ENCODE data around the gene PDLIM5. TPM values are rescaled to one million over a fixed set of nuclear protein-coding genes. Genes with fewer than 3 reads are reported as not detected.
"Not testable (repeated sequence)": the region's sequence is repeated elsewhere in the genome, so short reads cannot be mapped to it uniquely, and the experiment has no call there.

PDLIM5 gene
- total RNA-seq, 4 donors from 2014 or later = 473 to 833 (median 673) TPM

DNA sequence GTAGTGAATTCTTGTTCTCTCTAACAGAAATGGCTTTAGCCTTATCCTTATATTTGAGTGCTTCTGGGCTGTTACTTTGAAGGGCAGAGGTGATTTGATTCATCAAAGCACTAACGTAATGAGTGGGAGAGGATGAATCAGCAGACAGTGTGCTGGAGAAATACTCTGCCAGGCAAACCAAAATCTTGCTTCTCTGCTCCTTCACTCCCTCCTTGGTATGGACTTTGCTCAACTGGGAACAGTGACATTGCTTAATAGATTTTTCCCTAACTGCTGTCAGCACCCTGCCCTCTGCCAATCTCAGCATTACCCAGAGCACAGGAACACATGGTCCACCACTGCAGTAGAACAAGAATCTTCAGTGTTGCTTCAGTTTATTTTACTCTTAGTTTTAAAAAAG lies 56.0 kb downstream of the PDLIM5 start:
- intact Hi-C loops (cut with DNase I; ENCODE audit: low total_unique reads) = no loop called here
- no peaks in the 10 kb centered on the region for H3K36me3 ChIP-seq
- H3K4me3 ChIP-seq = no peak overlapping the region
- in situ Hi-C loops (cut with MboI; ENCODE audit: low sequenced_read_pairs in 4 of 4) = no loop called here
- H3K27me3 ChIP-seq = no peaks in the 10 kb centered on the region
- TF ChIP-seq, protein P1, sequence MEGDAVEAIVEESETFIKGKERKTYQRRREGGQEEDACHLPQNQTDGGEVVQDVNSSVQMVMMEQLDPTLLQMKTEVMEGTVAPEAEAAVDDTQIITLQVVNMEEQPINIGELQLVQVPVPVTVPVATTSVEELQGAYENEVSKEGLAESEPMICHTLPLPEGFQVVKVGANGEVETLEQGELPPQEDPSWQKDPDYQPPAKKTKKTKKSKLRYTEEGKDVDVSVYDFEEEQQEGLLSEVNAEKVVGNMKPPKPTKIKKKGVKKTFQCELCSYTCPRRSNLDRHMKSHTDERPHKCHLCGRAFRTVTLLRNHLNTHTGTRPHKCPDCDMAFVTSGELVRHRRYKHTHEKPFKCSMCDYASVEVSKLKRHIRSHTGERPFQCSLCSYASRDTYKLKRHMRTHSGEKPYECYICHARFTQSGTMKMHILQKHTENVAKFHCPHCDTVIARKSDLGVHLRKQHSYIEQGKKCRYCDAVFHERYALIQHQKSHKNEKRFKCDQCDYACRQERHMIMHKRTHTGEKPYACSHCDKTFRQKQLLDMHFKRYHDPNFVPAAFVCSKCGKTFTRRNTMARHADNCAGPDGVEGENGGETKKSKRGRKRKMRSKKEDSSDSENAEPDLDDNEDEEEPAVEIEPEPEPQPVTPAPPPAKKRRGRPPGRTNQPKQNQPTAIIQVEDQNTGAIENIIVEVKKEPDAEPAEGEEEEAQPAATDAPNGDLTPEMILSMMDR (IDR thresholded peaks at IDR 0.05 in 4 of 5, conservative IDR thresholded peaks at IDR 0.05 in 1 of 5) = no peak
- no peak for TF ChIP-seq POLR2A (IDR thresholded peaks at IDR 0.05)
- H3K4me1 ChIP-seq = peaks cover 83 to 91% of the 10 kb centered on the region in 2 donors
- DNase-seq (peak; percentile 73 to 80), ATAC-seq (peak; percentile 95 to 96)
- H3K27ac ChIP-seq = peak overlapping the region; percentile 76 to 99 (median 78)
- no peaks in the 10 kb centered on the region for H3K9me3 ChIP-seq

DNA sequence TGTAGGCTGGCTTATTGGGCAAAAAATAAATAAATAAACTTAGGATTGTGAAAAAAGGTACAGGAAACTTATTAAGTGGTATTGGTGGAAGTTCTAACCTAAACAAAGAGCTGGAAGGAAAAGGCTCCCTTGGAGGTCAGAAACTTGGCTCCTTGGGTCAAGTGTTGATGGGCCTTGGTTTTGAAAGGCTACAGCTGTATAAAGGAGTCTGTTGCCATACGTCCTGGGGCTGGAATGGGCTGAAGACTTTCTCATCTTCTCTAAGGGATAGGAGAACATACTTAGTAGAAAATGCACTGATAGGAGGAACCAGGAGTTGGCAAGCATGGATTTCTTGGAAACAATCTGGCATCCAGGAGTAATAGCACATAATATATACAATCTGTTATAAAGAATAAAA lies 56.6 kb downstream of the PDLIM5 start:
- Histone ChIP-seq H3K36me3 (no peaks in the 10 kb centered on the region), H3K27ac (peak overlapping the region; percentile 76 to 99 (median 78)), H3K4me1 (peaks cover 83 to 91% of the 10 kb centered on the region in 2 donors), H3K9me3 (no peaks in the 10 kb centered on the region), H3K27me3 (no peaks in the 10 kb centered on the region), H3K4me3 (no peak overlapping the region)
- in situ Hi-C loops (cut with MboI; ENCODE audit: low sequenced_read_pairs in 4 of 4) = no loop called here
- no peak for ATAC-seq
- DNase-seq = no peak
- intact Hi-C loops (cut with DNase I; ENCODE audit: low total_unique reads) = no loop called here
- TF ChIP-seq, protein P1 (IDR thresholded peaks at IDR 0.05 in 4 of 5, conservative IDR thresholded peaks at IDR 0.05 in 1 of 5) = no peak
- TF ChIP-seq POLR2A (IDR thresholded peaks at IDR 0.05) = no peak

DNA sequence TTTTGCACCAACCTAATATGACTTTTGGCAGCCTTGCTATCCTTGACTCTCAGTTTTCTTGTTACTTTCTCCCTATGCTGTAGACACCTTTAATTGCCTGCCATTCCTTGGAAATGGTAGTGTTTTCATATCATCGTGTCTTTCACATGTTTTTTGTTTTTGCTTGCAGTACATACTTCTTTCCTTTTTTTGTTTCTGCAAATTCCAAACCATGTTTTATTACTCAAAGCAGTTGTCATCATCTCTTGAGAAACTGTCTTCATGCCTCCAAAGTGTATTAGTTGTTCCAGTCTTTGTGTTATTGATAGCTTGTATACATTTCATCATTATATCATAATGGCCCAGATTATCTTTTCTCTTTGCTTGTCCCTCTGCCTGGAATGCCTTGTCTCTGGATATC lies 57.1 kb downstream of the PDLIM5 start:
- DNase-seq = no peak
- no peak overlapping the region for H3K4me3 ChIP-seq
- H3K36me3 ChIP-seq = no peaks in the 10 kb centered on the region
- intact Hi-C loops (cut with DNase I; ENCODE audit: low total_unique reads) = no loop called here
- no peaks in the 10 kb centered on the region for H3K9me3 ChIP-seq
- H3K27me3 ChIP-seq = no peaks in the 10 kb centered on the region
- in situ Hi-C loops (cut with MboI; ENCODE audit: low sequenced_read_pairs in 4 of 4) = no loop called here
- peak overlapping the region; percentile 76 to 99 (median 78) for H3K27ac ChIP-seq
- ATAC-seq = no peak
- TF ChIP-seq POLR2A (IDR thresholded peaks at IDR 0.05) = no peak
- TF ChIP-seq, protein P1 (IDR thresholded peaks at IDR 0.05 in 4 of 5, conservative IDR thresholded peaks at IDR 0.05 in 1 of 5) = no peak
- peaks cover 83 to 91% of the 10 kb centered on the region in 2 donors for H3K4me1 ChIP-seq

DNA sequence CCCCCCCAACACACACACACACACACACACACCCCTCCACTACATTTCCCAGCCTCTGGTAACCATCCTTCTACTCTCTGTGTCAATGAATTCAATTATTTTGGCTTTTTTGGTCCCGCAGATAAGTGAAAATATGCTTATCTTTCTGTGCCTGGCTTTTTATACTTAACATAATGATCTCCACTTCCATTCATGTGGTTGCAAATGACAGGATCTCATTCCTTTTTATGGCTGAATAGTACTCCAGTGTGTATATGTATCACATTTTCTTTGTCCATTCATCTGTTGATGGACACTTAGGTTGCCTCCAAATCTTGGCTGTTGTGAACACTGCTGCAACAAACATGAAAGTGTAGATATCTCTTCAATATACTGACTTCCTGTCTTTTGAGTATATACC lies 59.8 kb downstream of the PDLIM5 start:
- no peak overlapping the region for H3K4me3 ChIP-seq
- in situ Hi-C loops (cut with MboI; ENCODE audit: low sequenced_read_pairs in 4 of 4) = no loop called here
- intact Hi-C loops (cut with DNase I; ENCODE audit: low total_unique reads) = no loop called here
- no peaks in the 10 kb centered on the region for H3K9me3 ChIP-seq
- ATAC-seq (no peak), DNase-seq (no peak)
- no peaks in the 10 kb centered on the region for H3K36me3 ChIP-seq
- H3K4me1 ChIP-seq = peaks cover 79 to 91% of the 10 kb centered on the region in 2 donors
- no peaks in the 10 kb centered on the region for H3K27me3 ChIP-seq
- H3K27ac ChIP-seq = peak overlapping the region in 3 of 4 donors; percentile 78 to 99 (median 85)
- TF ChIP-seq, protein P1 (IDR thresholded peaks at IDR 0.05 in 4 of 5, conservative IDR thresholded peaks at IDR 0.05 in 1 of 5) = no peak
- TF ChIP-seq POLR2A (IDR thresholded peaks at IDR 0.05) = no peak

DNA sequence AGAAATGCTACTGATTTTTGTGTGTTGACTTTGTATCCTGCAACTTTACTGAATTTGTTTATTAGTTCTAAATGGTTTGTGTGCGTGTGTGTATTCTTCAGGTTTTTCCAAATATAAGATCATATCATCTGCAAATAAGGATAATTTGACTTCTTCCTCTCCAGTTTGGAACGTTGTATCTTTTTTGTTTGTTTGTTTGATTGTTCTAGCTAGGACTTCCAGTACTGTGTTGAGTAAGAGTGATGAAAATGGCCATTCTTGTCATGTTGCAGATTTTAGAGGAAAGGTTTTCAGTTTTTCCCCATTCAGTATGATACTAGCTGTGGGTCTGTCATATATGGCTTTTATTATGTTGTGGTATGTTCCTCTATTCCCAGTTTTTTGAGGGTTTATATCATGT lies 61.8 kb downstream of the PDLIM5 start:
- peaks cover 79 to 91% of the 10 kb centered on the region in 2 donors for H3K4me1 ChIP-seq
- in situ Hi-C loops (cut with MboI; ENCODE audit: low sequenced_read_pairs in 4 of 4) = not testable (repeated sequence)

More for the DNA sequence above, 61.8 kb downstream of the PDLIM5 start:
- H3K27me3 ChIP-seq; H3K9me3 ChIP-seq; H3K36me3 ChIP-seq; intact Hi-C loops (cut with DNase I; ENCODE audit: low total_unique reads); H3K4me3 ChIP-seq; DNase-seq; ATAC-seq: not testable (repeated sequence)
- H3K27ac ChIP-seq = peak overlapping the region; percentile 9 to 99 (median 84)
